Measurements from ENCODE around the gene THRAP3. TPM values are rescaled to one million over a fixed set of nuclear protein-coding genes. Genes with fewer than 3 reads are reported as not detected.

Gene THRAP3
- total RNA-seq (2014; rRNA removed; shearing (Covaris generic)), result 127 and 145 TPM in 2 replicates
- 147 and 161 TPM in 2 replicates for polyA plus RNA-seq (2016; fragmentation: Nextera tagmentation; extraction: Ambion mirVana)
- long read RNA-seq, partial matches to known transcripts, result 161 of 202 reads
- long read RNA-seq, other reads (novel, unspliced or antisense), result 41 of 202 reads

DNA sequence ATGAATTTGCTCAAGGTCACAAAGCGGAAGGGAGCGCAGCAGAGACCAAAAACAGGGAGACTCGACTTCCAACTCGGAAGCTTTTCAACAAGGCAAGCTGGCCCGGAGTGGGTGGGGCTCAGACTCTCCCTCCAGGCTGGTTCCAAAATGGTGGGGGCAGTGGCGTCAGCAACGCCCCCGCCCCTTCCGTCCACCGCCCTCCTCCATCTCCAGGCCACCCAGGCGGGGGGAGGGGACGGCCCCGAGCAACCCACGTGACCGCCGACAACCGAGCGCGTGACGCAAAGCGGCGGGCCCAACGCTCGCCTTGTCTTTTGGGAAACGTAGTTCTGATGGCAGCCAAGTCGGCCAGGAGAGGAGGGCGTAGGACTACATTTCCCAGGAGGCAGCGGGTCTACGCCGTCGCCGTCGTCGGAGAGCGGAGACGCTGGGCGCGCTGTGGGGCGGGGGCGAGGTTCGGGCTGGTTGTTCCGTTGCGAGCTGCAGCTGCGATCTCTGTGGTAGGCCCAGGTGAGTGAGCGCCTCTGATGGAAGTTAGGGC lies at the start of gene THRAP3:
TSS of gene THRAP3 (plus strand) at position 448 of the 541 bp plus-strand sequence. CDS start 58,121 bp downstream, outside the sequence.
- Mint-ChIP-seq H3K36me3 (ENCODE audit: low read depth) (peaks cover 34% of the 10 kb centered on the region), H3K4me3 (peak within 1 kb of the TSS; percentile 100), H3K27ac (peak within 1 kb of the TSS; percentile 99), H3K27me3 (ENCODE audit: insufficient read depth, low read depth, poor library complexity) (peaks cover 2% of the 10 kb centered on the region), H3K9me3 (no peaks in the 10 kb centered on the region), H3K4me1 (peaks cover 22% of the 10 kb centered on the region)
- H3K36me3 ChIP-seq (ENCODE audit: insufficient read depth), result peaks cover 3% of the 10 kb centered on the region; the same call in 1 of the 2 replicates
- ATAC-seq, result peak; percentile 95
- peak; percentile 99 for DNase-seq (ENCODE audit: low spot score)
- peak within 1 kb of the TSS; percentile 99 for H3K27ac ChIP-seq (ENCODE audit: low read depth)
- H3K9me2 ChIP-seq (ENCODE audit: insufficient read depth), result no peaks in the 10 kb centered on the region
- TF ChIP-seq CREB1 (CRISPR knock-in tag; IDR thresholded peaks at IDR 0.05; ENCODE audit: low read depth) (peak; percentile 95), ETS1 (IDR thresholded peaks at IDR 0.05) (peak; percentile 98), REST (IDR thresholded peaks at IDR 0.05; ENCODE audit: unreplicated experiment) (no peak), POLR2AphosphoS5 (IDR thresholded peaks at IDR 0.05; ENCODE audit: low read depth) (peak; percentile 75)
- H2AFZ ChIP-seq, result peak within 1 kb of the TSS; percentile 61; the same call in 1 of the 2 replicates
- H3K27me3 ChIP-seq (ENCODE audit: insufficient read depth), result no peaks in the 10 kb centered on the region
- H3K4me3 ChIP-seq, result peak within 1 kb of the TSS; percentile 89
- peaks cover 46% of the 10 kb centered on the region for H3K79me2 ChIP-seq (replicated peaks; ENCODE audit: insufficient read depth)
- H4K20me1 ChIP-seq (replicated peaks; ENCODE audit: insufficient read depth), result peaks cover 40% of the 10 kb centered on the region
- H3F3A ChIP-seq (replicated peaks; ENCODE audit: low read depth), result 0 out of 2 replicates have a peak, but pooled peaks cover 5% of the 10 kb centered on the region
- peak within 1 kb of the TSS; percentile 91 for H3K4me2 ChIP-seq
- H3K4me1 ChIP-seq (ENCODE audit: insufficient read depth), result peaks cover 12% of the 10 kb centered on the region

DNA sequence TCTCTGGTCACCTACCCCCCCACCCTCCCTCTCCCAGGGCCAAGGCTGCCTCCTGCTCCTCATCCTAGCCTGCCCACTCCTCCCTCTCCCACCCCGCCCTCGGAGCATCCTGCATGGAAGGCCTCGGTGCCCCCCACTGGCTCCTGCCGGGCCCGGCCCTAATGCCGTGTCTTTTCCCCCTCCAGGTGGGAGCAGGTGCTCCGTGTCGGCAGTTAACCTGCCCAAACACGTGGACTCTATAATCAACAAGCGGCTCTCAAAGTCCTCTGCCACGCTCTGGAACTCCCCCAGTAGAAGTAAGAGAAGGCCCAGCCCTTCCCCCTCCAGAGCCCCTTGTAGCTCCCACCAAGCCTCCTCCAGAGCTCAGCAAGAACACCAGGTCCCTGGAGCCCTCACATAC lies 49.5 kb upstream of the THRAP3 start:
- DNase-seq (ENCODE audit: low spot score) (no peak), ATAC-seq (no peak)
- peaks cover 41% of the 10 kb centered on the region for H3K36me3 Mint-ChIP-seq (ENCODE audit: low read depth)
- Histone ChIP-seq H3K4me3 (no peak overlapping the region), H4K20me1 (replicated peaks; ENCODE audit: insufficient read depth) (peaks cover 8% of the 10 kb centered on the region), H3F3A (replicated peaks; ENCODE audit: low read depth) (0 out of 2 replicates have a peak, but pooled peaks cover 17% of the 10 kb centered on the region), H3K9me2 (ENCODE audit: insufficient read depth) (no peaks in the 10 kb centered on the region), H3K27ac (ENCODE audit: low read depth) (no peak overlapping the region), H3K36me3 (ENCODE audit: insufficient read depth) (no peaks in the 10 kb centered on the region; the same call in 1 of the 2 replicates), H3K4me1 (ENCODE audit: insufficient read depth) (peaks cover 27% of the 10 kb centered on the region), H3K4me2 (no peak overlapping the region), H3K27me3 (ENCODE audit: insufficient read depth) (peaks cover 20% of the 10 kb centered on the region), H3K79me2 (replicated peaks; ENCODE audit: insufficient read depth) (no peaks in the 10 kb centered on the region), H2AFZ (no peak overlapping the region)
- H3K27ac Mint-ChIP-seq, result no peak overlapping the region
- H3K27me3 Mint-ChIP-seq (ENCODE audit: insufficient read depth, low read depth, poor library complexity), result peaks cover 10% of the 10 kb centered on the region
- no peak for TF ChIP-seq CREB1 (CRISPR knock-in tag; IDR thresholded peaks at IDR 0.05; ENCODE audit: low read depth)
- no peak for TF ChIP-seq CTCF (conservative IDR thresholded peaks at IDR 0.05; ENCODE audit: low read depth in 2 of 2)
- no peak for TF ChIP-seq POLR2AphosphoS5 (IDR thresholded peaks at IDR 0.05; ENCODE audit: low read depth)
- no peak for TF ChIP-seq ZNF114 (CRISPR knock-in tag; IDR thresholded peaks at IDR 0.05)
- no peak for TF ChIP-seq EZH2 (IDR thresholded peaks at IDR 0.05; ENCODE audit: low read depth, unreplicated experiment)
- TF ChIP-seq EZH2phosphoT487 (IDR thresholded peaks at IDR 0.05; ENCODE audit: unreplicated experiment), result no peak
- TF ChIP-seq NANOG (IDR thresholded peaks at IDR 0.05; ENCODE audit: borderline replicate concordance), result no peak
- no peak for TF ChIP-seq STAT1 (IDR thresholded peaks at IDR 0.05; ENCODE audit: unreplicated experiment)
- H3K9me3 Mint-ChIP-seq, result no peaks in the 10 kb centered on the region
- peaks cover 32% of the 10 kb centered on the region for H3K4me1 Mint-ChIP-seq
- H3K4me3 Mint-ChIP-seq, result no peak overlapping the region
